Smooth muscle cell (in vitro differentiated cells): ENCODE results near the gene CLIP2. TPM values are rescaled to one million over a fixed set of nuclear protein-coding genes. Genes with fewer than 3 reads are reported as not detected.
"Not testable (repeated sequence)": the region's sequence is repeated elsewhere in the genome, so short reads cannot be mapped to it uniquely, and the experiment has no call there.

Experiments used
- DNase-seq: peaks from one replicate; lab custom pipeline; 2025; ENCODE audit not compliant: unreplicated experiment; lab: John Stamatoyannopoulos, UW
- H2AFZ ChIP-seq: fragments of 200-600 bp; sonication (generic); 2 replicates; pipeline ENCODE4 v1.6.0; 2016; ENCODE audit warnings: antibody characterized with exemption, low read depth, mild to moderate bottlenecking
- H3F3A ChIP-seq: fragments of 200-600 bp; sonication (generic); 2 replicates; pipeline ENCODE4 v1.6.0; 2017; ENCODE audit warnings: antibody characterized with exemption, low read depth
- H3K27ac ChIP-seq: fragments of 200-600 bp; sonication (generic); 2 replicates; pipeline ENCODE4 v1.5.1; 2016; ENCODE audit warnings: low read depth, mild to moderate bottlenecking
- H3K27me3 ChIP-seq: fragments of 200-600 bp; sonication (generic); 2 replicates; pipeline ENCODE4 v1.6.1; 2016; ENCODE audit warnings: low read depth, mild to moderate bottlenecking
- H3K36me3 ChIP-seq: fragments of 200-600 bp; sonication (generic); 2 replicates; pipeline ENCODE4 v1.5.1; 2016; ENCODE audit warnings: low read depth
- H3K4me1 ChIP-seq: fragments of 200-600 bp; sonication (generic); 2 replicates; pipeline ENCODE4 v1.5.1; 2016; ENCODE audit warnings: low read depth
- H3K4me2 ChIP-seq: fragments of 200-600 bp; sonication (generic); 2 replicates; pipeline ENCODE4 v1.6.0; 2016; ENCODE audit warnings: mild to moderate bottlenecking
- H3K4me3 ChIP-seq: fragments of 200-600 bp; sonication (generic); 2 replicates; pipeline ENCODE4 v1.5.1; 2016; ENCODE audit warnings: mild to moderate bottlenecking
- H3K79me2 ChIP-seq: fragments of 200-600 bp; sonication (generic); 2 replicates; pipeline ENCODE4 v1.6.0; 2016; ENCODE audit warnings: low read depth, mild to moderate bottlenecking
- H3K9ac ChIP-seq: fragments of 200-600 bp; sonication (generic); 2 replicates; pipeline ENCODE4 v1.6.0; 2016; ENCODE audit warnings: low read depth
- H3K9me3 ChIP-seq: fragments of 200-600 bp; sonication (generic); replicated peaks from 2 replicates; pipeline ENCODE4 v1.5.1; 2016; ENCODE audit warnings: low read depth
- H4K20me1 ChIP-seq: fragments of 200-600 bp; sonication (generic); 2 replicates; pipeline ENCODE4 v1.6.0; 2016; ENCODE audit warnings: low read depth
- CTCF ChIP-seq: fragments of 200-600 bp; sonication (generic); IDR thresholded peaks from 2 replicates; pipeline ENCODE4 v1.5.1; 2017; ENCODE audit warnings: borderline replicate concordance, mild to moderate bottlenecking, antibody characterized with exemption; ENCODE audit not compliant: insufficient read depth, poor library complexity, severe bottlenecking
- WGBS: methylation state at CpG from one replicate; pipeline ENCODE4 v1.1.7; 2016; ENCODE audit warnings: low lambda C conversion rate; 5-methylcytosine and 5-hydroxymethylcytosine counted together
- polyA plus RNA-seq: library from polyadenylated mRNA; unstranded; fragments of >200 nt; fragmentation: Nextera tagmentation; extraction: Ambion mirVana; gene quantifications from 2 replicates; pipeline ENCODE4 v1.2.1, GENCODE V29; 2016
- total RNA-seq: library from RNA; depleted of rRNA; stranded (reverse); fragments of >200 nt; gene quantifications from 2 replicates; pipeline ENCODE4 v1.2.3, GENCODE V29; 2014

The CLIP2 gene
- total and polyA plus RNA-seq, 2 experiments from 2014 or later = 12.1 to 23.3 TPM

GRCh38 chr7:74351836-74352235 is 62.6 kb downstream of the CLIP2 start:
- H3K4me3 ChIP-seq = no peak overlapping the region
- no peaks in the 10 kb centered on the region for H3F3A ChIP-seq
- H3K27ac ChIP-seq = no peak overlapping the region
- WGBS = 100% methylated on average over 3 of the region's 3 CpGs
- no peak overlapping the region for H3K9ac ChIP-seq
- H2AFZ ChIP-seq = no peak overlapping the region
- H3K79me2 ChIP-seq = no peaks in the 10 kb centered on the region
- DNase-seq = no peak
- H3K27me3 ChIP-seq = no peaks in the 10 kb centered on the region
- H3K9me3 ChIP-seq = no peaks in the 10 kb centered on the region
- peaks cover 5% of the 10 kb centered on the region for H3K36me3 ChIP-seq
- no peak for TF ChIP-seq CTCF
- no peaks in the 10 kb centered on the region for H4K20me1 ChIP-seq
- no peak overlapping the region for H3K4me2 ChIP-seq
- H3K4me1 ChIP-seq = no peaks in the 10 kb centered on the region

- not testable (repeated sequence) for H3K79me2 ChIP-seq, H3F3A ChIP-seq, H4K20me1 ChIP-seq, H3K27ac ChIP-seq, H2AFZ ChIP-seq, DNase-seq, H3K9ac ChIP-seq, H3K4me2 ChIP-seq, H3K9me3 ChIP-seq, H3K4me1 ChIP-seq, H3K36me3 ChIP-seq, H3K27me3 ChIP-seq, H3K4me3 ChIP-seq
- WGBS = 73% methylated on average over 4 of the region's 4 CpGs
These were observed 63.4 kb downstream of the CLIP2 start for GRCh38 chr7:74352551-74353138.

- no peak overlapping the region for H3K9ac ChIP-seq
- DNase-seq = no peak
- TF ChIP-seq CTCF = no peak
- H3K36me3 ChIP-seq = peaks cover 5% of the 10 kb centered on the region
- no peak overlapping the region for H2AFZ ChIP-seq
- no peaks in the 10 kb centered on the region for H3F3A ChIP-seq
- H3K27me3 ChIP-seq = no peaks in the 10 kb centered on the region
- no peak overlapping the region for H3K27ac ChIP-seq
- WGBS = over 99% methylated on average over 6 of the region's 6 CpGs
- no peaks in the 10 kb centered on the region for H3K79me2 ChIP-seq
- H3K9me3 ChIP-seq = no peaks in the 10 kb centered on the region
- H4K20me1 ChIP-seq = no peaks in the 10 kb centered on the region
- no peak overlapping the region for H3K4me3 ChIP-seq
- H3K4me2 ChIP-seq = no peak overlapping the region
- H3K4me1 ChIP-seq = no peaks in the 10 kb centered on the region
These were observed 64.8 kb downstream of the CLIP2 start for GRCh38 chr7:74354009-74354408.

GRCh38 chr7:74355091-74355490 is 65.9 kb downstream of the CLIP2 start:
- Histone ChIP-seq H3K27me3 (no peaks in the 10 kb centered on the region), H3K36me3 (peaks cover 5% of the 10 kb centered on the region), H4K20me1 (no peaks in the 10 kb centered on the region), H3K27ac (no peak overlapping the region), H3K4me2 (no peak overlapping the region), H3K4me1 (no peaks in the 10 kb centered on the region), H3K4me3 (no peak overlapping the region), H2AFZ (no peak overlapping the region), H3K79me2 (no peaks in the 10 kb centered on the region), H3K9me3 (no peaks in the 10 kb centered on the region), H3K9ac (no peak overlapping the region), H3F3A (no peaks in the 10 kb centered on the region)
- 69% methylated on average over 4 of the region's 4 CpGs for WGBS
- no peak for TF ChIP-seq CTCF
- no peak for DNase-seq
